Measurements from ENCODE around the gene FAM124B. TPM values are rescaled to one million over a fixed set of nuclear protein-coding genes. Genes with fewer than 3 reads are reported as not detected.

FAM124B gene
- total and polyA plus RNA-seq, 2 of the 8 experiments (the other 6 are each of a cell fraction or from before 2014, with no cell fraction given): 2.1 to 2.6 TPM

DNA sequence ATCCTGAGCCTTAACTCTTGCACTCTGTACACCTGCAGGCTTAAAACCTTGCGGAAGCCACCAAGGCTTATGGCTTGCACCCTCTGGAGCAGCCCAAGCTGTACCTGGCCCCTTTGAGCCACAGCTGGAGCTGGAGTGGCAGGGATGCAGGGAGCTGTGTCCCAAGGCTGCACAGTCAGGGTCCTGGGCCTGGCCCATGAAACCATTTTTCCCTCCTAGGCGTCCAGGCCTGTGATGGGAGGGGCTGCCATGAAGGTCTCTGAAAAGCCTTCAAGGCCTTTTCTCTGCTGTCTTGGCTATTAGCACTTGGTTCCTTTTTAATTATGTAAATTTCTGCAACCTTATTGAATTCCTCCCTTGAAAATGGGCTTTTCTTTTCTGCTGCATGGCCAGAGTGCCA lies 56.4 kb downstream of the FAM124B start (continued):
- TF ChIP-seq, protein P1, sequence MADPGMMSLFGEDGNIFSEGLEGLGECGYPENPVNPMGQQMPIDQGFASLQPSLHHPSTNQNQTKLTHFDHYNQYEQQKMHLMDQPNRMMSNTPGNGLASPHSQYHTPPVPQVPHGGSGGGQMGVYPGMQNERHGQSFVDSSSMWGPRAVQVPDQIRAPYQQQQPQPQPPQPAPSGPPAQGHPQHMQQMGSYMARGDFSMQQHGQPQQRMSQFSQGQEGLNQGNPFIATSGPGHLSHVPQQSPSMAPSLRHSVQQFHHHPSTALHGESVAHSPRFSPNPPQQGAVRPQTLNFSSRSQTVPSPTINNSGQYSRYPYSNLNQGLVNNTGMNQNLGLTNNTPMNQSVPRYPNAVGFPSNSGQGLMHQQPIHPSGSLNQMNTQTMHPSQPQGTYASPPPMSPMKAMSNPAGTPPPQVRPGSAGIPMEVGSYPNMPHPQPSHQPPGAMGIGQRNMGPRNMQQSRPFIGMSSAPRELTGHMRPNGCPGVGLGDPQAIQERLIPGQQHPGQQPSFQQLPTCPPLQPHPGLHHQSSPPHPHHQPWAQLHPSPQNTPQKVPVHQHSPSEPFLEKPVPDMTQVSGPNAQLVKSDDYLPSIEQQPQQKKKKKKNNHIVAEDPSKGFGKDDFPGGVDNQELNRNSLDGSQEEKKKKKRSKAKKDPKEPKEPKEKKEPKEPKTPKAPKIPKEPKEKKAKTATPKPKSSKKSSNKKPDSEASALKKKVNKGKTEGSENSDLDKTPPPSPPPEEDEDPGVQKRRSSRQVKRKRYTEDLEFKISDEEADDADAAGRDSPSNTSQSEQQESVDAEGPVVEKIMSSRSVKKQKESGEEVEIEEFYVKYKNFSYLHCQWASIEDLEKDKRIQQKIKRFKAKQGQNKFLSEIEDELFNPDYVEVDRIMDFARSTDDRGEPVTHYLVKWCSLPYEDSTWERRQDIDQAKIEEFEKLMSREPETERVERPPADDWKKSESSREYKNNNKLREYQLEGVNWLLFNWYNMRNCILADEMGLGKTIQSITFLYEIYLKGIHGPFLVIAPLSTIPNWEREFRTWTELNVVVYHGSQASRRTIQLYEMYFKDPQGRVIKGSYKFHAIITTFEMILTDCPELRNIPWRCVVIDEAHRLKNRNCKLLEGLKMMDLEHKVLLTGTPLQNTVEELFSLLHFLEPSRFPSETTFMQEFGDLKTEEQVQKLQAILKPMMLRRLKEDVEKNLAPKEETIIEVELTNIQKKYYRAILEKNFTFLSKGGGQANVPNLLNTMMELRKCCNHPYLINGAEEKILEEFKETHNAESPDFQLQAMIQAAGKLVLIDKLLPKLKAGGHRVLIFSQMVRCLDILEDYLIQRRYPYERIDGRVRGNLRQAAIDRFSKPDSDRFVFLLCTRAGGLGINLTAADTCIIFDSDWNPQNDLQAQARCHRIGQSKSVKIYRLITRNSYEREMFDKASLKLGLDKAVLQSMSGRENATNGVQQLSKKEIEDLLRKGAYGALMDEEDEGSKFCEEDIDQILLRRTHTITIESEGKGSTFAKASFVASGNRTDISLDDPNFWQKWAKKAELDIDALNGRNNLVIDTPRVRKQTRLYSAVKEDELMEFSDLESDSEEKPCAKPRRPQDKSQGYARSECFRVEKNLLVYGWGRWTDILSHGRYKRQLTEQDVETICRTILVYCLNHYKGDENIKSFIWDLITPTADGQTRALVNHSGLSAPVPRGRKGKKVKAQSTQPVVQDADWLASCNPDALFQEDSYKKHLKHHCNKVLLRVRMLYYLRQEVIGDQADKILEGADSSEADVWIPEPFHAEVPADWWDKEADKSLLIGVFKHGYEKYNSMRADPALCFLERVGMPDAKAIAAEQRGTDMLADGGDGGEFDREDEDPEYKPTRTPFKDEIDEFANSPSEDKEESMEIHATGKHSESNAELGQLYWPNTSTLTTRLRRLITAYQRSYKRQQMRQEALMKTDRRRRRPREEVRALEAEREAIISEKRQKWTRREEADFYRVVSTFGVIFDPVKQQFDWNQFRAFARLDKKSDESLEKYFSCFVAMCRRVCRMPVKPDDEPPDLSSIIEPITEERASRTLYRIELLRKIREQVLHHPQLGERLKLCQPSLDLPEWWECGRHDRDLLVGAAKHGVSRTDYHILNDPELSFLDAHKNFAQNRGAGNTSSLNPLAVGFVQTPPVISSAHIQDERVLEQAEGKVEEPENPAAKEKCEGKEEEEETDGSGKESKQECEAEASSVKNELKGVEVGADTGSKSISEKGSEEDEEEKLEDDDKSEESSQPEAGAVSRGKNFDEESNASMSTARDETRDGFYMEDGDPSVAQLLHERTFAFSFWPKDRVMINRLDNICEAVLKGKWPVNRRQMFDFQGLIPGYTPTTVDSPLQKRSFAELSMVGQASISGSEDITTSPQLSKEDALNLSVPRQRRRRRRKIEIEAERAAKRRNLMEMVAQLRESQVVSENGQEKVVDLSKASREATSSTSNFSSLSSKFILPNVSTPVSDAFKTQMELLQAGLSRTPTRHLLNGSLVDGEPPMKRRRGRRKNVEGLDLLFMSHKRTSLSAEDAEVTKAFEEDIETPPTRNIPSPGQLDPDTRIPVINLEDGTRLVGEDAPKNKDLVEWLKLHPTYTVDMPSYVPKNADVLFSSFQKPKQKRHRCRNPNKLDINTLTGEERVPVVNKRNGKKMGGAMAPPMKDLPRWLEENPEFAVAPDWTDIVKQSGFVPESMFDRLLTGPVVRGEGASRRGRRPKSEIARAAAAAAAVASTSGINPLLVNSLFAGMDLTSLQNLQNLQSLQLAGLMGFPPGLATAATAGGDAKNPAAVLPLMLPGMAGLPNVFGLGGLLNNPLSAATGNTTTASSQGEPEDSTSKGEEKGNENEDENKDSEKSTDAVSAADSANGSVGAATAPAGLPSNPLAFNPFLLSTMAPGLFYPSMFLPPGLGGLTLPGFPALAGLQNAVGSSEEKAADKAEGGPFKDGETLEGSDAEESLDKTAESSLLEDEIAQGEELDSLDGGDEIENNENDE (IDR thresholded peaks at IDR 0.05; ENCODE audit: insufficient replicate concordance, low read length): no peak
- TF ChIP-seq, protein P2, sequence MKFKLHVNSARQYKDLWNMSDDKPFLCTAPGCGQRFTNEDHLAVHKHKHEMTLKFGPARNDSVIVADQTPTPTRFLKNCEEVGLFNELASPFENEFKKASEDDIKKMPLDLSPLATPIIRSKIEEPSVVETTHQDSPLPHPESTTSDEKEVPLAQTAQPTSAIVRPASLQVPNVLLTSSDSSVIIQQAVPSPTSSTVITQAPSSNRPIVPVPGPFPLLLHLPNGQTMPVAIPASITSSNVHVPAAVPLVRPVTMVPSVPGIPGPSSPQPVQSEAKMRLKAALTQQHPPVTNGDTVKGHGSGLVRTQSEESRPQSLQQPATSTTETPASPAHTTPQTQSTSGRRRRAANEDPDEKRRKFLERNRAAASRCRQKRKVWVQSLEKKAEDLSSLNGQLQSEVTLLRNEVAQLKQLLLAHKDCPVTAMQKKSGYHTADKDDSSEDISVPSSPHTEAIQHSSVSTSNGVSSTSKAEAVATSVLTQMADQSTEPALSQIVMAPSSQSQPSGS (IDR thresholded peaks at IDR 0.05; ENCODE audit: low read length): no peak
- TF ChIP-seq BRCA1 (IDR thresholded peaks at IDR 0.05; ENCODE audit: low read depth, low read length): no peak
- TF ChIP-seq, protein P3, sequence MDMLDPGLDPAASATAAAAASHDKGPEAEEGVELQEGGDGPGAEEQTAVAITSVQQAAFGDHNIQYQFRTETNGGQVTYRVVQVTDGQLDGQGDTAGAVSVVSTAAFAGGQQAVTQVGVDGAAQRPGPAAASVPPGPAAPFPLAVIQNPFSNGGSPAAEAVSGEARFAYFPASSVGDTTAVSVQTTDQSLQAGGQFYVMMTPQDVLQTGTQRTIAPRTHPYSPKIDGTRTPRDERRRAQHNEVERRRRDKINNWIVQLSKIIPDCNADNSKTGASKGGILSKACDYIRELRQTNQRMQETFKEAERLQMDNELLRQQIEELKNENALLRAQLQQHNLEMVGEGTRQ (IDR thresholded peaks at IDR 0.05; ENCODE audit: low read length): no peak
- no peak for TF ChIP-seq POLR2A (IDR thresholded peaks at IDR 0.05; ENCODE audit: control extremely low read depth in 1 of 2, low read depth in 2 of 2, low read length in 2 of 2)
- no peak for TF ChIP-seq YY1 (IDR thresholded peaks at IDR 0.05; ENCODE audit: low read depth, low read length)
- no peak for TF ChIP-seq NANOG (IDR thresholded peaks at IDR 0.05; ENCODE audit: insufficient read depth, low read depth, low read length, poor library complexity, severe bottlenecking)
- no peak for TF ChIP-seq HDAC2 (IDR thresholded peaks at IDR 0.05; ENCODE audit: borderline replicate concordance in 1 of 2, low read depth in 2 of 2, low read length in 2 of 2)
- TF ChIP-seq KDM4A (IDR thresholded peaks at IDR 0.05; ENCODE audit: low read depth, low read length, severe bottlenecking): no peak

Data from H1 (cell line).